Erythroblast (primary cell): ENCODE results near the gene ITPKA.

Experiments
- GATA1 ChIP-seq: IDR thresholded peaks from 2 replicates; pipeline ENCODE4 v1.6.1; 2011; ENCODE audit warnings: low read depth, mild to moderate bottlenecking, control low read depth, low read length, moderate library complexity
- POLR2A ChIP-seq: IDR thresholded peaks from 2 replicates; pipeline ENCODE4 v1.6.1; 2011; ENCODE audit warnings: mild to moderate bottlenecking, low read length

DNA sequence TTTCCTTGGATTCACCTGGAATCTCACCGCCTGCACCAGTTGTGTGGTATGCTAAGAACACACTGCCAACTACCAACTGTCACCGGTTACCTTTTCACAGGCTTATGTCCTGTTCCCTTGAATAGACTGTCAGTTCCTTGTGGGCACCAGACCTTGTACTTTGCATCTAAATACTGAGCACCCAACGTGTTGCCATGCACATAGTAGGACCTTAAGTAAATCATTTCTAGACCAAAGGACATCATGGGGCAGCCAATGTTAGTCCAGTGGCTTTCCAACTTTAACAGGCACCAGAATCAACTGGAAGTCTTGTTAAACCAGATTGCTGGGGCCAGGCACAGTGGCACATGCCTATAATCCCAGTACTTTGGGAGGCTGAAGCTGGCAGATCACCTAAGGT is 51.5 kb downstream of the ITPKA start:
- TF ChIP-seq POLR2A = no peak
- no peak for TF ChIP-seq GATA1
